WI38 (cell line): ENCODE measurements around the gene GLYAT.

Experiments
- H3K4me3 ChIP-seq: 2 replicates; pipeline ENCODE4 v1.5.1; 2011; ENCODE audit warnings: low read depth, mild to moderate bottlenecking, control low read depth, low read length
- TF ChIP-seq, protein P1 (sequence below): IDR thresholded peaks from 2 replicates; pipeline ENCODE4 v1.5.1; 2012; ENCODE audit warnings: low read depth, mild to moderate bottlenecking, control low read depth, low read length

GLYAT gene

DNA sequence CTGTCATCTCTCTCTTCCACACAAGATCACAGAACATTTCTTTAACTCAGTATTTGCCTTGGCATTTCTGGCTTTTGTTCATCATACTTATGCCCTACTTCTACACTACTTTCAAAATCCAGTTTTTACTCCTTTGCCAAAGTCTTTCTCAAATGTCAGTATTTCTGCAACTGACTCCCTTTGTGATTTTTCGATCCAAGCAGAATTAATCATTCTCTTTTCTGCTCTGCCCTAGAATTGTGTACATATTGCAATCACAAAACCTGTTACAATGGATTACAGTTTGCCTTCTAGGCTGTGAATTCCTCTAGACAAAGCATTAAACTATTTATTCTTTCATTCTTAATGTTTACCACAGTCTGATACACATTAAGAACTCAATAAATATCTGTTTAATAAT lies 33.3 kb upstream of the GLYAT start:
- H3K4me3 ChIP-seq: no peak overlapping the region
- TF ChIP-seq, protein P1, sequence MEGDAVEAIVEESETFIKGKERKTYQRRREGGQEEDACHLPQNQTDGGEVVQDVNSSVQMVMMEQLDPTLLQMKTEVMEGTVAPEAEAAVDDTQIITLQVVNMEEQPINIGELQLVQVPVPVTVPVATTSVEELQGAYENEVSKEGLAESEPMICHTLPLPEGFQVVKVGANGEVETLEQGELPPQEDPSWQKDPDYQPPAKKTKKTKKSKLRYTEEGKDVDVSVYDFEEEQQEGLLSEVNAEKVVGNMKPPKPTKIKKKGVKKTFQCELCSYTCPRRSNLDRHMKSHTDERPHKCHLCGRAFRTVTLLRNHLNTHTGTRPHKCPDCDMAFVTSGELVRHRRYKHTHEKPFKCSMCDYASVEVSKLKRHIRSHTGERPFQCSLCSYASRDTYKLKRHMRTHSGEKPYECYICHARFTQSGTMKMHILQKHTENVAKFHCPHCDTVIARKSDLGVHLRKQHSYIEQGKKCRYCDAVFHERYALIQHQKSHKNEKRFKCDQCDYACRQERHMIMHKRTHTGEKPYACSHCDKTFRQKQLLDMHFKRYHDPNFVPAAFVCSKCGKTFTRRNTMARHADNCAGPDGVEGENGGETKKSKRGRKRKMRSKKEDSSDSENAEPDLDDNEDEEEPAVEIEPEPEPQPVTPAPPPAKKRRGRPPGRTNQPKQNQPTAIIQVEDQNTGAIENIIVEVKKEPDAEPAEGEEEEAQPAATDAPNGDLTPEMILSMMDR: no peak

- TF ChIP-seq, protein P1: no peak
- no peak overlapping the region for H3K4me3 ChIP-seq
Measured at GRCh38 chr11:58763120-58763490, 31.4 kb upstream of the GLYAT start.

- TF ChIP-seq, protein P1: no peak
- H3K4me3 ChIP-seq: no peak overlapping the region
Measured at GRCh38 chr11:58762284-58763119, 30.8 kb upstream of the GLYAT start.

DNA sequence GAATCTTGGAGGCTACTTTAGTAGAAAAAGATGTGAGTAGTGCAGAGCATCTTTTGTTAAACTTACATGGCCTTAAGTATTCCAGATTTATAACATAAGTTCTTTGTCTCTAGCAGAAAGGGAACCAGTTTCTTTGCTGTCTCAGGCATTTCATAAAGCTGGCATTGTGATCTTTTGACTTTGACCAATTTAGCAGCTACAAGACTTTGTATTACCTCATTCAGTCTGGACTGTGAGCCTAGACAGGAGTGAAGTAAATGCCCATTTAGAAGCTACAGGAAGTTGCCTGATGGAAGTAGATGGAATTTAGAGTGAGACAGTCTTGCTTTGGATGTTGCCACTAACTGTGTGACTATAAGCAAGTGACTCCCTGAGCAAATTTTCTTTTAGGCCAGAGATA lies 25.7 kb upstream of the GLYAT start:
- TF ChIP-seq, protein P1: no peak
- H3K4me3 ChIP-seq: no peak overlapping the region

DNA sequence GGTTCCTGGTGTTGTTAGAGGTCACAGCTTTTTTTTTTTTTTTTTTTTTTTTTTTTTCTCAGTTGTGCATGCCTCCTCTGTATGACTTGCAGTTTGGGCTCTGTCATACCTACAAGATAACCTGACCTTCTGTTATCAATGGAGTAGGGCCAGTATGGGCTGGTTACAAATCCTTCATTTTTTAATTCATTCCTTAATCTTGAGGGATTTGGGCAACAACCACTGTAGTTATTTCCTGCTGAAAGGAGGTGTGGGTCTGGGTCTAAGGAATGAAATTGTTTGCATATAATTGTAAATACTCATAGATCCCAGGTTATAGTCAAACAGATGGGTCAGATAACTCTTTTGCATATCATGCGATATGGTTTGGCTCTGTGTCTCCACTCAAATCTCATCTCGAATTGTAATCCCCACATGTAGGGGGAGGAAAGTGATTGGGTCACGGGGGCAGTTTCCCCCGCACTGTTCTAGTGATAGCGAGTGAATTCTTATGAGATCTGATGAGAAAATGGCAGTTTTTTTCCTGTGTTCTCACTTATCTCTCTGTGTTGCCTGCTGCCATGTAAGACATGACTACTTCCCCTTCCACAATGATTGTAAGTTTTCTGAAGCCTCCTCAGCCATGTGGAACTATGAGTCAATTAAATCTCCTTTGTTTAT lies 14.1 kb upstream of the GLYAT start:
- H3K4me3 ChIP-seq: no peak overlapping the region
- TF ChIP-seq, protein P1: no peak

GRCh38 chr11:58744988-58745704 lies 13.4 kb upstream of the GLYAT start:
- TF ChIP-seq, protein P1: no peak
- no peak overlapping the region for H3K4me3 ChIP-seq
